Activated T-cell treated with anti-CD3 and anti-CD28 coated beads for 48 hours (primary cell): Measurements from ENCODE around the gene NAXD.
"Not testable (repeated sequence)": the region's sequence is repeated elsewhere in the genome, so short reads cannot be mapped to it uniquely, and the experiment has no call there.

ENCODE experiments used
- DNase-seq: peaks from one replicate; pipeline ENCODE4 v3.0.0-alpha.2; 2020; ENCODE audit warnings: low read depth

Gene NAXD

DNA sequence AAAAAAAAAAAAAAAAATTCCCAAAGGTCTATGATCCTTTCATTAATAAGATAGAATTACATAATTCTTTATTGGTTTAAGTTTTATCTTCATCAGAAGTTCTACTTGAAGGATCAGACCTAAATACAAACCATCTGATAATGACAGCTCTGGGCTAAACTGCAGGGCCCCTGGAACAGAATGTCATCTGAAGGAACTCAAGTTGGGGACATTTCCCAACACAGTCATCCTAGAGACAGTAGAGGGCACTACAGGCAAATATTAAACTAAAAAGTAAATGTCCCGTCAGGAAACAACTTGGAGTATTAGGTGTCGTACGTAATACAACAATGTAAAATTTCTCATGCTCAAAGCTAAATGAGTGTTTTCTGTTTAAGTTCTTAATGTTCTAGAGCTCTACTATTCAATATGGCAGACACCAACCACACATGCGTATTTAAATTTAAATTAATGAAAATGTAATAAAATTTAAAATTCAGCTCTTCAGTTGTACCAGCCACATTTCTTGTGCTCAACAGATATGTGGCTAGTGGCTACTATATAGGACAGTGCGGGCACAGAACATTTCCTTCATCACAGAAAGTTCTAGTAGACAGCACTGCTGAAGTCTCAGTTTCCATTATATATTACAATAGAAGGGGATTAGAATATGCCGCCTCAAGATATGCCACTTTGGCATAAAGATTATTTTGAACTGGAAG is 21.8 kb upstream of the NAXD start:
- no peak for DNase-seq

DNA sequence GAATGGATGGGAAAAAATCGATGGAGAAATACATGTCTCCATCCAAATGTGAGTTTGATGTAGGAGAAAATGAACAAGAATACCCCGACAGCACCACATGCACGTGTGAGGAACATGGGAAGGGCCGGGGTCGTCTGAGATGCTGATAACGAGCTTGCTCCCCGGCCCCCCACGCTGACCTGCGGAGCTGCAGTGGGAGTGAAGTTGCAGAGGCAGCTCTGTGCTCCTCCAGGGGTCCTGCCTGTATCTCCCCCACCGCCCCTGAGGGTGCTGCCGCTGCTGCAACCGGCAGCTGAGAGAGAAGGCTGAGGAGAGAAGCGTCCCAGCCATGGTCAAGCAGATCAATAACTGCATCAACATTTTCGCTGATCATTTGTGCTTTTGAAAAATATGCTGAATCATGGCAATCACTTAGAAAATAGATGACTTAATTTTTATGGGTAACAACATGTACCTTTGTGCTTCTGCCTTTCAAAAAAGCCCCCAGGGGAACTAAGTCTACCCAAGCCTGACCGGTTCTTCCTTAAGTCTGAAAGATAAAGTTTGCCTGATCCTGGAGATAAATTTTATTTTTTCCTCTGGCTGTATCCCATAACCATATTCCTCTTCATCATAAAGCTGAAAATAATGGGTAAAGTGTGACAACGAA is 18.2 kb upstream of the NAXD start:
- no peak for DNase-seq

DNA sequence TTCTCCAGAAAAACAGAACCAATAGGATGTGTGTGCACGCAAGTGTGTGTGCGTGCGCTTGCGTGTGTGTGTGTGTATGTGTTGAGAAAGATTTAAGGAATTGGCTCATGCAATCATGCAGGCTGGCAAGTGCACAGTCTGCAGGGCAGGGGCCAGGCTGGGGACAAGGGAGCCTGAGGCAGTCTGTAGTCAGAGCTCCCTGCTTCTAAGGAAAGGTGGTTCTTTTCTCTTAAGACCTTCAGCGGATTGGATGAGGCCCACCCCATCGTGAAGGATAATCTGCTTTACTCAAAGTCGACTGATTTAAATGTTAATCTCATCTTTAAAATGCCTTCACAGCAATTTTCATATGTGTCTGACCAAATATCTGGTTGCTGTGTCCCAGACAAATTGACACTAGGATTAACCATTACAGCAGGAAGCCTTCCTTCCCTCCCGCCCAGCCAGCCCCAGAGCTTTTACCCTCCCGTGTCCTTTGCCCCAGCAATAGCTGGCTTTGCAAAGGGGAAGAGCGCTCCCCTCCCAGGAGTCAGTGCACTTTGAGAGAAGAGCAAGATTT is 15.0 kb upstream of the NAXD start:
- DNase-seq = no peak

DNA sequence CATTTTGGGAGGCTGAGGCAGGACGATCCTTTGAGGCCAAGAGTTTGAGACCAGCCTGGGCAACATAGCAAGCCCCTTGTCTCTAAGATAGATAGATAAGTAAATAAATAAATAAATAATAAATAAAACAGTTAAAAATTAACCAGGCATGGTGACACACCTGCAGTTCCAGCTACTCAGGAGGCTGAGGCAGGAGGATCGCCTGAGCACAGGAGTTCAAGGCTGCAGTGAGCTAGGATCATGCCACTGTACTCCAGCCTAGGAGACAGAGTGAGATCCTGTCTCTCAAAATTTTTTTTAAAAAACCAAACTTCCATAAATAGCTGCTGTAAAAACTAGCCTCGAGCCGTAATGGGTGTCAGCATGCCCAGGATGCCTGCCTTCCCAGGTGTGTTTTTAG is 14.4 kb upstream of the NAXD start:
- DNase-seq = no peak

DNA sequence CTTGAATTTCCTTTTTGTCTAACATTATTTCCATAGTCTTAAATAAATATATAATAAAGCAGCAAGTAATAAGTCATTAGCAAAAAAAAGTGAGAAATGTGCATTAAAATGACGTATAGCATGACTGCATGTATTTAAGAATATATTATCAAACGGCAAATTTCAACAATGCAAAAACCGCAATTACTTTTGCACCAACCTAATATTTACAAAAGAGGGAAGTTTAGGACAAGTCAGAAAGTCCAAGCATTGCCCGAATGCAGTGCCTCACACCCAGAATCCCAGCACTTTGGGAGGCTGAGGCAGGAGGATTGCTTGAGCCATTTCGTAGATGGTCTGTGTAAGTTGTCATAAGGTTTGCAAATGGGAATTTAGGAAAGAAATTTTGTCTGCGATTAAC is 10.2 kb upstream of the NAXD start:
- no peak for DNase-seq

DNA sequence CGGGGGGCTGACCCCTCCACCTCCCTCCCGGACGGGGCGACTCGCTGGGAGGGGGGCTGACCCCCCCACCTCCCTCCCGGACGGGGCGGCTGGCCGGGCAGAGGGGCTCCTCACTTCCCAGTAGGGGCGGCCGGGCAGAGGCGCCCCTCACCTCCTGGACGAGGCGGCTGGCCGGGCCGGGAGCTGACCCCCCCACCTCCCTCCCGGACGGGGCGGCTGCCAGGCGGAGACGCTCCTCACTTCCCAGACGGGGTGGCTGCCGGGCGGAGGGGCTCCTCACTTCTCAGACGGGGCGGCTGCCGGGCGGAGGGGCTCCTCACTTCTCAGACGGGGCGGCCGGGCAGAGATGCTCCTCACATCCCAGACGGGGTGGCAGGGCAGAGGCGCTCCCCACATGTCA is 9.1 kb upstream of the NAXD start:
- DNase-seq = not testable (repeated sequence)

DNA sequence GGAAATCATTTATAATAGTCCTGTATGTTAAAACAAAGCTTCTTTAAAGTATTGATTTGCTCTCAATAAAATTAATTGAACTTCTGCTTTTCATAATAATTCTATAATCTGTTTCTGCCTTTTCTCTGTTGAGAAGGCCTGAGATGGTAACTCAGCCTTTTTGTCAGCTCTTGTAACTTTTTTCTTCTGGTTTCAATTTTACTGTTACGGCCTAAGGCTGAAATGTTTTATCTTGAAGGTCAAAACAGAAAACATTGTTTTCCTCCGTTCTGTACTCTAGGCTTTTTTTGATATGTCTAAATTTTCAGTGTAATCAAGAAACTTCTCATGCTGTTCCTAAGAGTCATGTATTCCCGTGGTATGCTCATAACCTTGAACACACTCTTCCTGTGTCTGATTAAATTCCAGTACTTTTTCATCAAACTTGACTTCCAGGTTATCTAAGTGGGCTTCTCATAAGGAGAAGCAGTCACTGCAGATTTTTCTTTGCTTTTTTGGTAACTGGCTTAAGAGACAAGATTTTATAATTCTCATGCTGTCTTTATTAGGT is 7.6 kb upstream of the NAXD start:
- DNase-seq = no peak

DNA sequence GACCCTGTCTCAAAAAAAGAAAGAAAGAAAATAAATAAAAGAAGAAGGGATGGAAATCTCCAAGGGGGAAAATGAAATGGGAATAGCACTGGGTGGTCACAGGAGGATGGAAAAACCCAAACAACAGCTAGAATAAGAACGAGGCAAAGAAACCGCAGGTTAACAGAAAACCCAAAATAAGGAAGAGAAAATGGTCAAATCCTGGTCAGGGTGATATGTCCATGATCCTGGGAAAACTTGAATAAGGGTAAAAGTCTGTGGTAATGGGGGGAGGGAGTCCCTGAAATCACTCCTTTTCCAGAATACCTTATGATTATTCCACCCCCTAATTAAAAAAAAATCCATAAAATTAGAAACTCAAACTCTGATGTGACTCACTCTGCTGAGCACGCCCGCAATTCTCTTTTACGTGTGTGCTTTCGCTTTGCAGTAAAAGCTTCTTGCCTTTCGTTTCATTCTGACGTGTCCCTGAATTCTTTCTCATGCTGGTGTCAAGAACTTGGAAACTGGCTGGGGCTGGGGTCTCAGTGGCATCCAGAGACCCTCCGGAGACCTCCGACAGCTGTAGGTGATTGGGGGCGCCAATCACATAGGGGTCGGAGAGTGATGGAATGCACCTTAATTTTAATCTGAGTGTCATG is 4.3 kb upstream of the NAXD start:
- DNase-seq = no peak

DNA sequence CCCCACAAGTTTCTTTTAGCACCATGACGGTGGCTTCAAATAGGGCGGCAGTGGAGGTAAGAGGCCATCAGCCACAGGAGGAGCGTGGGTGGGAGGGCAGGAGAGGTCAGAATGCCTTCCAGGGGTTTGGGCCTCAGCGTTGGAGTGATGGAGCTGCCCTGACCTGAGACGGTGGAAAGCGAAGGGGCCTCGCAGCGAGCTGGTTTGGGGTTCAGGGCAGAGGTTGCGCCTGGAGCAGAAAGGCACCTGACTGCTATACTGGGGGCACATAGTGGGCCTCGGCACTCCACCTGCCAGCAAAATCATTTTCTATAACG is 382 bp upstream of the NAXD start:
- DNase-seq = no peak

DNA sequence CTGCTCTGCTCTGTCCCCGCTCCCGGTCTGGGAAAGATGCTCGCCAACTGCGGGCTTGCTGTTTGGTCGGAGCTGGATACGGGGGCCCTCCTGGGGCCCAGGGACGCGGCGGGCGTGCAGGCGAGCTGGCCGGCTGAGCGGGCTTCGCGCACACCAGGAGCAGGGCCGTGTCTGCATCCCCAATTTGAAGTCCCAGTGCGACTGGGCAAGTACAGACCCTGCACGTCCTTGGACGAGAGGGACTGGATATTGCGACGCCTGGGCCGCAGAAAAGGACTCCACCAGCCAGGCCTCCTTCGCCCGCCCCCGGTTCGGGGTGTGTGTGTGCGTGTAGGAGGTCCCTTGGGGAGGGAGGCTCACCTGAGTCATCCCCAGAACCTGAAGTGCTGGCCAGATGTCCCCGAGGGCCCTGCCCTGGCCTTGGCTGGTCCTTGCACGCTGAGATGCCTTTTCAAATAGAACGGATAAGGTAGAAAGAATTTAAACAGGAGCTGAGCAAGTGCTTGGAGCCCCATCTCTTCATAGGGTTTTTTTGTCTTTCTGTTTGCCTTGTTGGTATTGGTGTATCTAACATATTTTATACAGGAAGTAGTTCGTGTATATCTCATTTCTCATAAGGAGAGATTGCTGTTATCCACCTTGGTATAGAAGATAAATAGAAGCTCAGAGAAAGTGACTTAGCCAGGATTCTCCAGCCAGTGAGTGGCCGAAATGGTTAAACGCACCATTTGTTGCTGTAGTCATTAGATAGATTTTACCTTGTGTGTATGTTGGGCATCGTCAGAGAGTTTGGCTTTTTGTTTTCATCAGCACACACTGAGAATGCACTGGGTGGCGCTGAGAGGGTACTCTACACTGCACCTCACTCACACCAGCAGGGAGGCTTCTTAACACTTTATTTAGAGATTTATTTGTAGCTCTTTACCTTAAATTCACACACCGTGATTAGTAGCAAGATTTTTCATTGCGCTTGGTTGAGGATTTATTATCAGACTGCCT is 1.1 kb downstream of the NAXD start:
- peak; percentile 33 for DNase-seq

DNA sequence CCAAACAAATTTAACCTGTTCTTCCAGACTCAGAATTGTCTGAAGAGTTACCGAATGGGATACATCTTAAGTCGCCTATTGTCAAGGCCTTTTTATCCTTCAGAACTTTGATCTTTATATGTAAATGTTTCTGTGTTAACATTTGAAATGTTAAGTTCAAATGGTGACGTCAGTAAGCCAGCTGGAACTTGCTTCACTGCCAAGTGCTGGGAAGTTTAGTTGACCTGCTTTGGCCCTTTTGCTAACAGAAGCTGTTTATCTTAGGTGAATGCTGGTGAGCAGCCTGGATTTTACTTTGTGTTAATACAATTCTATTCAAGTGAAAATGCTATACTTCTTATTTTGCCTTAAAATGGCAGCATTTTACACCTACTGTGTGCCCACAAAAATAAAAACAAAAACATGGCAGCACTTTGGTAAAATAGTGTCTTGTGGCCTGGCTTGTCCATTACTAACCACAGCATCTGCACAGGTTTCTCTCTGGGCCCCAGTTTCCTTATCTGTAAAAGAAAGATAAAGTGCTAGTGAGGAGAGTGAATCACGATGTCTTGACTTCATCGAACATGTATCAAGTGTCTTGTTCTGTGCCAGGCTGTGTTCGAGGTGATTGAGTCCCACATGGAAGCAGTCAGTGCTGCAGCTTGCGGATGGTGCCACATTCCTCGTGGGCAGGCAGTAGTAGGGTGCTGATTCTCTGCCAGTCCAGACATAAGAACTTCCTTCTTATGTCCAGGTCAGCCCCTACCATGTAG is 2.2 kb downstream of the NAXD start:
- no peak for DNase-seq

DNA sequence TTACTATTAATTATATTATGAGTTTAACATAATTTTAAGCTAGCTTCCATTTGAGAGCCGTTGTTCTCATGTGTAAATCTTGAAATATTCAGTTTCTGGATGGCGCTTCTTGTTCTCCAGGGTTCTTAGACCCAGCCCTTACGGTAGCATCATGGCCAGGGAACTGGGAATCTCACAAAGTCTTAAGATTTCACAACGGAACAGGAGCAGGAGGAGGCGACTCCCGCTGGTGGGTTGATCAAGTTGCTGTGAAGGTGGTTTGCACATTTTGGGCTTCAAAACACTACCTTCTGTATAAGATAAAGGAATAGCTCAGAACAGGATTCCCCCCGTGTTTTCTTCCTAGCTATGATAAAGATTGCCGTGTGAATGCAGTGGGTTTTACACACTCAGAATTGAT is 2.8 kb downstream of the NAXD start:
- DNase-seq = no peak

DNA sequence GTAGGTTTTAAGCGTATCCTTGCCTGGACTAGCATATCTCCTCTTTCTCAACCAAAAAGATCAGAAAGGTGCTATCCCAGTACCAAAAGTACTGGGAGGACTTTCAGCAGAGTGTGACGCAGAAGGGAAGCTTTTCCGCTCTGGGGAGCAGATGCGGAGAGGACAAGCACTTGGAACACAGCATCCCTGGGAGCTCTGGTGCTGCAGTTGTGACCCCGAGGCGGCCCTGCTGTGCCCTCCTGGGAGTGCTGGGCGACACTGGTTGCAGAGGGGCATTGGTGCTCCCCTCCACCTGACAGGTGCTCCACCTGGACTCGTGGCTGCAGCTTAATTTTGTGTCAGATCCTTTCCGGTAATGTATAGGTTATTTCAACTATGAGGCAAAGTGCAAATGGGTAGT is 3.4 kb downstream of the NAXD start:
- no peak for DNase-seq

DNA sequence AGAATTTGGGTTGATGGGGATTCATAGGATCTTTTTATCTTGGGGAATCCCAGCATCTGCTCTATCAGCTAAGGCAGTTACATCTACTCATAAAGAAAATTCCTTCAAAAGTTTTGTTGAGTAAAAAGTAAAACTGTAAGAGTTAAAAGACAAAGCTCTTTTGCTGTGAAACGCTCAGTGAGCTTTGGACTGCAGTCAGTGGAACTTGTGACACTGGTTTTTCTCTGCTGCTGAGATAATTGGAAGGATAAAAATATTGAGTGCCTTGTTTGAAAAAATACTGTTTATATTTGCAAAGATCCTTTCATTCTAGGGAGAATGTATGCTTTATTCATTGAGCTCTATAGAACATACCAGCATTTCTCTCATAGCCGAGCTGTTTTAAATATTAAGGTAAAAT is 5.3 kb downstream of the NAXD start:
- DNase-seq = no peak

DNA sequence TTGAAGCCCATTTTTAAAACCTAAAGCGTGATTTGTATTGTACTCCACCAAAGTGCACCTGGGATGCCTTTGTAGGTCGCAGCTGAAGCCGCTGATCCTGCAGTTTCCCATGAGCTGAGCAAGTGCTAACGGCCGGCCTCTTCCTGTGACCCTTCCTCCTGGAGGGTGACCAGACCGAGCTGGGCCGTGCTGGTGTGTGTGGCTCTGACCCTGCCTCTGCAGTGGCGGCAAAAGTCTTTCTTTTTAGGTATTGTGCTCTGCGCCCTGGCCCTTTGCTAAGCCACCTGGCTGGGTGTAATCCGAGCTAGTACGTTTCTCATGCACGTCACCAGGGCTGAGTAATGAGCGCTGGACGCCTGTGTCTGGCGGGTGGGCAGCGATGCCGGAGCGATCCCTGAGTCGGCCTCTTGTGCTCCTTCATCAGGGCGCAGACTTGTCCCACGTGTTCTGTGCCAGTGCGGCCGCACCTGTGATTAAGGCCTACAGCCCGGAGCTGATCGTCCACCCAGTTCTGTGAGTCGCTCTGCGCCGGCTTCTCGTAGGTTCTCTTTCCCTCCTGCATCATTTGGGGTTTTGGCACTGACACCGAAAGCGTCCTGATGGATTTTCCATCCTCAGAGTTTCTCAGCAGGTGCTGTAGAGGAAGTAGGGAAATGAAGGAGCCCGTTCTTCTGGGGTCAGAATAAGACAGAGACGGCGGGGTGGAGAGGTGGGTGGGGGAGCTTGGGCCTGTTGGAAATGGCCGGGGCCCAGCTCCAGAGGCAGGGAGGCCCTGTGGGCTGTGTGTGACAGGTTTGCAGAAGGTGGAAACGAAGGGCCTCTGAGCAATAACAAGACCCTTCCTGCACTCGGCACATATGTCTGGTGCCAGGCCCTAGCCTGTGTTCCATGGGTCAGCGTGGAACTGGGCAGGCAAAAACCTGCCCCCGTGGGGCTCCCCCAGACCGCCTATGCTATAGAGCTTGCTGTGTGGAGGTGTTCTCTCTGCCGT is 9.7 kb downstream of the NAXD start:
- no peak for DNase-seq

DNA sequence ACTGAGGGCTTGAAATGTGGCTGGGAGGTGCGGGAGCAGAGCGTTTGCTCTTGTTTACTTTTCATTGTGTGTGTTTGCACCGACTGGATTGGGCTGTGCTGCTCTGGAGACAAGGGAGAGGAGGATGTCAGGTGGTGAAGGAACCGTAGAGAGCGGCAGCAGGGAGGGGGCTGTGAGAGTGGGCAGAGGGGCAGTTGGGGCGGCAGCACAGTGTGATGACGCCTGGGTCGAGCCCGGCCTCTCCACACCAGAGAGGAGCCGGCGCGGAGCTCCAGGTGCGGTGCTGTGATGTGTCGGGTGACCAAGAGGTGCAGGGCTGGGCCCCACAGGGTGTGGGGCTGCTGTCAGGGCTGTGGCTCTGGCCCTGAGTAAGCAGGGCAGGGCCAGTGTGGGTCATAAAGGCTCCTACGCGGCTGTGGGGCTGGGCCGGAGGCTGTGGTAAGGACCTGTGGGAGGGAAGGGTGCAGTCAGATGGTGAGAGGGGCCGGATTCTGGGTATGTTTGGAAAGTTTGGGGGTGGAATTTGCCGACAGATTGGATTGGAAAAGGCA is 10.5 kb downstream of the NAXD start:
- DNase-seq = no peak

DNA sequence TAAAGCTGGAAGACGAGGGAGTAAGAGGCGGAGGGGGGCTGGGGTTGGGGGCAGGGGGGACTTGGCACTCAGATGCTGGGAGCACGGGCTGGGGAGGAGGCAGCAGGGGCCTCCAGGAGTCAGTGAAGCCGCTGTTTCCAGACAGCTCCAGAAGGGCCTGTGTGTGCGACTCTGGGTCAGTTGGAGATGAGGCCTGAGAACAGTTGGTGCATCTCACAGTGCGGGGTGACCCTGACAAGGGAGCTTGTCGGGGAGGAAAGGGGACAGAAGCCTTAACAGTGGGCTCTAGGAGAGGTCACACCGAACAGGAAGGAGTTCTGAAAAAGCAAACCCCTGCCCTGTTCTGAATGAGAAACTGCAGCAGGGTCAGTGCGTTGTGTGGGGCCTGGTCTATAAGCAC is 11.2 kb downstream of the NAXD start:
- DNase-seq = no peak

DNA sequence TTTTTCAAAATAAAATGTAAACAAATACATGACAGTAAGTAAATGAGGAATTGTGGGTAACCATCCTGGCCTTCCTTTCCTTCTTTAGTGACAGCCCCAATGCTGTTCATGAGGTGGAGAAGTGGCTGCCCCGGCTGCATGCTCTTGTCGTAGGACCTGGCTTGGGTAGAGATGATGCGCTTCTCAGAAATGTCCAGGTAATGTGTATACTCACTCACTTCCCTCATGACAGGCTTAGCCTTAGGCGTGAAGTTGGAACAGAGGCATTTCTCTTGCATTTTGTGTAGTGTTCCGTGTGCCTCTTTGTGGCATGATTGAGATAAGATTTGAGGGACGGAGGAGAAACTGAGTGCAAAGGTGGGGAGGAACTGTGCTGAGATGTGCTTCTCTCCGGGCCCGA is 12.0 kb downstream of the NAXD start:
- no peak for DNase-seq

DNA sequence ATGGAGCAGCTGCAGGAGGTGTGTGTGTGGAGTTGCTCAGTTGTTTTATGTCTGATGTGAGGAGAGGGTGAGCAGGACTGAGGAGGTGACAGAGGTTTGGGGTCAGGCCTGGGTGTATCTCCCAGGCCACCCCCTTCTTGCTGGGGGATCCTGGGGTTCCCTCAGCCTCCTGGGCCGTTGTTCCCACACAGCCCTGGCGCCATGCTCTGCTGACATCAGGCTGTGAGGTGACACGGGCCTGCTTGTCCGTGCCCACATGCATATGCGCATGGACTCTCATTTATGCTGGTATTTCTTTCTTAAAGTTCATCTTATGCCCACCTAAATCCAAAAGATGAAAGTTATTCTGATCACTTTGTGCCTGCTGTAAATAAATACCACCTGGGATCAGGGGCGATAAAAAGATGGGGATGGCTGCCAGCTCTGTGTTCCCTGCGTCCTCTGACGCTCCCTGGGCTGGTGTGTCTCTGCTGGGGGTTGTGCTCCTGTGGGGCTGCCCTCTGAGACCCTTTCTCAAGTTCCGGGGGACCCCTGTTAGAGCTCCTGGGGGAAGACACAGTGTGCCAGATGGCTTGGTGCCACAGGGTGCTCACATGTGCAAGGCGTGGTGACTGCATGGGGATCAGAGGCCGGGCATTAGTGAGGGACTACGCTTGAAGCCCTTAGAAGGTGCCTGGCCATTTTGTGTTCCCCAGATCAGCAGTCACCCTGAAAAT is 12.6 kb downstream of the NAXD start:
- no peak for DNase-seq
